H1 (cell line): ENCODE results near the gene CREG2. TPM values are rescaled to one million over a fixed set of nuclear protein-coding genes. Genes with fewer than 3 reads are reported as not detected.

Experiments used
- CTCF ChIA-PET: fragments of 300-600 bp; sonication (Branson Sonifier 250); formaldehyde crosslinking; loops from one replicate; lab custom pipeline; 2021; ENCODE audit not compliant: partially characterized antibody; lab: Charles Lee
- POLR2A ChIA-PET: fragments of 300-600 bp; sonication (Branson Sonifier 250); formaldehyde crosslinking; loops from one replicate; lab custom pipeline; 2021; ENCODE audit warnings: inconsistent platforms; ENCODE audit not compliant: partially characterized antibody; lab: Charles Lee
- DNase-seq, 2 experiments: peaks; one replicate each; pipeline versions ENCODE4 v3.0.0 to v3.0.0-alpha.2; 2010 to 2022; ENCODE audit warnings: low spot score in 2 of 2, low read depth in 1 of 2, mixed read lengths in 1 of 2
- FAIRE-seq: peaks from 2 replicates; lab custom pipeline; 2011; peaks lifted over from hg19 to GRCh38; lab: Jason Lieb, UNC
- H2AFZ ChIP-seq: 2 replicates; pipeline ENCODE4 v1.8.1; 2012; ENCODE audit warnings: low read length, inconsistent platforms
- H2AK5ac ChIP-seq: 2 replicates; pipeline ENCODE4 v1.6.1; 2013; ENCODE audit warnings: low read depth, low read length
- H2BK120ac ChIP-seq: replicated peaks from 2 replicates; pipeline ENCODE3; 2013; ENCODE audit warnings: low read depth, low read length, inconsistent platforms
- H2BK12ac ChIP-seq: 2 replicates; pipeline ENCODE4 v1.6.1; 2013; ENCODE audit warnings: low read depth, low read length
- H2BK15ac ChIP-seq: 2 replicates; pipeline ENCODE4 v1.6.1; 2013; ENCODE audit warnings: low read length
- H2BK20ac ChIP-seq: 2 replicates; pipeline ENCODE4 v1.6.1; 2013; ENCODE audit warnings: low read length
- H2BK5ac ChIP-seq: 2 replicates; pipeline ENCODE4 v1.6.1; 2013; ENCODE audit warnings: low read depth, low read length
- H3K14ac ChIP-seq: 2 replicates; pipeline ENCODE4 v1.6.1; 2013; ENCODE audit warnings: inconsistent platforms; ENCODE audit not compliant: insufficient read length
- H3K18ac ChIP-seq: 2 replicates; pipeline ENCODE4 v1.6.1; 2013; ENCODE audit warnings: low read length; ENCODE audit errors: extremely low read depth
- H3K23ac ChIP-seq: 2 replicates; pipeline ENCODE4 v1.6.1; 2013; ENCODE audit warnings: inconsistent platforms; ENCODE audit not compliant: insufficient read length
- H3K23me2 ChIP-seq: 2 replicates; pipeline ENCODE4 v1.6.1; 2013; ENCODE audit warnings: low read depth, low read length
- H3K27ac ChIP-seq: 2 replicates; pipeline ENCODE4 v1.6.1; 2011; ENCODE audit warnings: low read depth, low read length, inconsistent platforms
- H3K27me3 ChIP-seq, 4 experiments: replicated peaks in 1 of 4; 1 replicate in 1 of 4; 2 replicates in 3 of 4; pipeline versions ENCODE4 v1.6.1 to v1.8.1; 2011 to 2013; ENCODE audit warnings: low read length in 3 of 4, mild to moderate bottlenecking in 3 of 4, inconsistent platforms in 2 of 4, mixed read lengths in 2 of 4, moderate library complexity in 1 of 4; ENCODE audit not compliant: control insufficient read depth in 3 of 4, insufficient read depth in 3 of 4; ENCODE audit errors: extremely low read depth in 1 of 4
- H3K36me3 ChIP-seq, 4 experiments: 2 replicates each; pipeline versions ENCODE4 v1.6.1 to v1.8.1; 2011 to 2013; ENCODE audit warnings: mild to moderate bottlenecking in 4 of 4, low read length in 3 of 4, moderate library complexity in 2 of 4, control low read depth in 1 of 4, inconsistent platforms in 1 of 4; ENCODE audit not compliant: insufficient read depth in 4 of 4, control insufficient read depth in 2 of 4
- H3K4ac ChIP-seq: replicated peaks from 2 replicates; pipeline ENCODE3; 2013; ENCODE audit warnings: low read length, low read depth, mixed read lengths, inconsistent platforms; ENCODE audit not compliant: insufficient read length
- H3K4me1 ChIP-seq, 4 experiments: replicated peaks in 1 of 4; 1 replicate in 1 of 4; 2 replicates in 3 of 4; pipeline versions ENCODE4 v1.6.1 to v1.8.1; 2011 to 2013; ENCODE audit warnings: low read length in 3 of 4, inconsistent platforms in 2 of 4, mixed read lengths in 1 of 4; ENCODE audit not compliant: insufficient read depth in 4 of 4, control insufficient read depth in 3 of 4
- H3K4me2 ChIP-seq, 2 experiments: 2 replicates each; pipeline versions ENCODE4 v1.6.1 to v1.8.1; 2011 to 2013; ENCODE audit warnings: low read depth in 2 of 2, low read length in 2 of 2, control low read depth in 1 of 2, inconsistent platforms in 1 of 2, mild to moderate bottlenecking in 1 of 2; ENCODE audit not compliant: insufficient read depth in 1 of 2
- H3K4me3 ChIP-seq, 4 experiments: fragments of 200-600, 300-600 bp in 1 of 4; sonication (generic), shearing (Covaris generic), sonication (Bioruptor Twin) in 1 of 4; 2 replicates each; pipeline versions ENCODE4 v1.5.1 to v1.8.1; 2011 to 2016; ENCODE audit warnings: low read length in 4 of 4, low read depth in 3 of 4, control low read depth in 2 of 4, inconsistent platforms in 2 of 4, mild to moderate bottlenecking in 2 of 4, mixed read lengths in 1 of 4, moderate library complexity in 1 of 4; ENCODE audit not compliant: insufficient read depth in 2 of 4; ENCODE audit errors: extremely low read depth in 1 of 4
- H3K56ac ChIP-seq: replicated peaks from 2 replicates; pipeline ENCODE3; 2013; ENCODE audit warnings: low read depth, mild to moderate bottlenecking, mixed read lengths, low read length, inconsistent platforms; ENCODE audit not compliant: insufficient read length
- H3K79me1 ChIP-seq: 2 replicates; pipeline ENCODE4 v1.6.1; 2013; ENCODE audit warnings: low read depth, low read length, control low read depth
- H3K79me2 ChIP-seq, 2 experiments: 2 replicates each; pipeline versions ENCODE4 v1.6.1 to v1.8.1; 2012 to 2013; ENCODE audit warnings: low read length in 2 of 2, mild to moderate bottlenecking in 2 of 2, inconsistent platforms in 1 of 2; ENCODE audit not compliant: insufficient read depth in 2 of 2, control insufficient read depth in 1 of 2
- H3K9ac ChIP-seq, 4 experiments: replicated peaks in 1 of 4; 1 replicate in 1 of 4; 2 replicates in 3 of 4; pipeline versions ENCODE4 v1.6.1 to v1.8.1; 2011 to 2013; ENCODE audit warnings: low read depth in 3 of 4, low read length in 3 of 4, control low read depth in 2 of 4, mild to moderate bottlenecking in 2 of 4, moderate library complexity in 2 of 4, inconsistent platforms in 1 of 4; ENCODE audit errors: extremely low read depth in 1 of 4
- H3K9me3 ChIP-seq, 2 experiments: 2 replicates each; pipeline versions ENCODE4 v1.6.1 to v1.8.1; 2012 to 2013; ENCODE audit warnings: mild to moderate bottlenecking in 2 of 2, moderate library complexity in 2 of 2, control low read depth in 1 of 2, inconsistent platforms in 1 of 2, low read depth in 1 of 2, low read length in 1 of 2, mixed read lengths in 1 of 2; ENCODE audit not compliant: insufficient read depth in 2 of 2
- H4K20me1 ChIP-seq, 2 experiments: replicated peaks in 1 of 2; 2 replicates each; pipeline versions ENCODE3 to v1.8.1; 2011 to 2013; ENCODE audit warnings: inconsistent platforms in 2 of 2, low read length in 2 of 2, mild to moderate bottlenecking in 1 of 2; ENCODE audit not compliant: insufficient read depth in 2 of 2, control insufficient read depth in 1 of 2
- H4K5ac ChIP-seq: 2 replicates; pipeline ENCODE4 v1.6.1; 2013; ENCODE audit warnings: low read length, low read depth, mixed read lengths, inconsistent platforms; ENCODE audit not compliant: insufficient read length
- H4K8ac ChIP-seq: 2 replicates; pipeline ENCODE4 v1.8.0; 2013; ENCODE audit warnings: mild to moderate bottlenecking, moderate library complexity, low read length, inconsistent platforms; ENCODE audit not compliant: insufficient read depth; ENCODE audit errors: extremely low read depth
- H4K91ac ChIP-seq: replicated peaks from 2 replicates; pipeline ENCODE3; 2013; ENCODE audit warnings: low read length, mixed read lengths, inconsistent platforms; ENCODE audit not compliant: insufficient read length
- BRCA1 ChIP-seq: IDR thresholded peaks from 2 replicates; pipeline ENCODE4 v1.6.1; 2012; ENCODE audit warnings: low read depth, low read length, improper control_type of control experiment
- CHD2 ChIP-seq: IDR thresholded peaks from 2 replicates; pipeline ENCODE4 v1.6.1; 2012; ENCODE audit warnings: low read length, improper control_type of control experiment
- CTCF ChIP-seq, 3 experiments: IDR thresholded peaks; 1 replicate in 2 of 3; 2 replicates in 1 of 3; pipeline versions ENCODE4 v1.5.1 to v1.6.1; 2011; ENCODE audit warnings: low read length in 3 of 3, mild to moderate bottlenecking in 3 of 3, inconsistent platforms in 2 of 3, low read depth in 1 of 3, moderate library complexity in 1 of 3; ENCODE audit not compliant: insufficient read depth in 1 of 3; ENCODE audit errors: control extremely low read depth in 1 of 3
- GABPA ChIP-seq: IDR thresholded peaks from 2 replicates; pipeline ENCODE4 v1.6.1; 2011; ENCODE audit warnings: mild to moderate bottlenecking, low read length, moderate library complexity, borderline replicate concordance; ENCODE audit not compliant: insufficient read depth
- JUN ChIP-seq: IDR thresholded peaks from 2 replicates; pipeline ENCODE4 v1.6.1; 2011; ENCODE audit warnings: low read depth, mild to moderate bottlenecking, improper control_type of control experiment, low read length
- MAX ChIP-seq: IDR thresholded peaks from 2 replicates; pipeline ENCODE4 v1.6.1; 2012; ENCODE audit warnings: inconsistent platforms
- POU5F1 ChIP-seq: IDR thresholded peaks from 2 replicates; pipeline ENCODE4 v1.6.1; 2011; ENCODE audit warnings: low read depth, mild to moderate bottlenecking, low read length, moderate library complexity
- RXRA ChIP-seq: IDR thresholded peaks from 2 replicates; pipeline ENCODE4 v1.6.1; 2011; ENCODE audit warnings: low read depth, mild to moderate bottlenecking, low read length, moderate library complexity; ENCODE audit not compliant: insufficient read depth
- SIN3A ChIP-seq, 2 experiments: IDR thresholded peaks in 1 of 2; conservative IDR thresholded peaks in 1 of 2; 2 replicates each; pipeline ENCODE4 v1.6.1; 2011 to 2012; ENCODE audit warnings: low read length in 2 of 2, improper control_type of control experiment in 1 of 2, low read depth in 1 of 2, mild to moderate bottlenecking in 1 of 2
- SRF ChIP-seq: IDR thresholded peaks from 2 replicates; pipeline ENCODE4 v1.6.1; 2011; ENCODE audit warnings: mild to moderate bottlenecking, low read depth, low read length, moderate library complexity
- TBP ChIP-seq: IDR thresholded peaks from 2 replicates; pipeline ENCODE4 v1.6.1; 2011; ENCODE audit warnings: low read depth, low read length, improper control_type of control experiment
- WGBS, 2 experiments: shearing (Covaris generic) in 1 of 2; methylation state at CpG; one replicate each; pipeline versions ENCODE4 v1.1.6 to v1.1.7; 2013 to 2015; ENCODE audit warnings: low lambda C conversion rate in 2 of 2, mixed read lengths in 2 of 2, inconsistent platforms in 1 of 2, low coverage in 1 of 2, missing lambda C conversion rate in 1 of 2; ENCODE audit not compliant: insufficient replicate concordance in 2 of 2, insufficient coverage in 1 of 2, insufficient read length in 1 of 2; ENCODE audit errors: extremely low coverage in 1 of 2, missing lambda C conversion rate in 1 of 2; 5-methylcytosine and 5-hydroxymethylcytosine counted together
- polyA plus RNA-seq, 7 experiments: library from polyadenylated mRNA; depleted of rRNA in 3 of 7; stranded (reverse) in 5 of 7; unstranded in 2 of 7; fragments of >200 nt in 5 of 7; fragments of 200-250 nt in 2 of 7; gene quantifications; 1 replicate in 5 of 7; 2 replicates in 1 of 7; 4 replicates in 1 of 7; pipeline versions ENCODE4 v1.2.1 to v1.2.3, GENCODE V29; 2011 to 2013; ENCODE audit warnings: missing spikeins in 2 of 7, mixed read lengths in 2 of 7
- total RNA-seq: library from RNA; stranded (reverse); fragmentation: NEBNext Ultra II Directional; extraction: Animal tissue kit (Norgen Biotek cat#: 25700); gene quantifications from 2 replicates; pipeline ENCODE4 v1.2.1, GENCODE V29; 2021

CREG2 gene
- total and polyA plus RNA-seq, 2 of the 8 experiments (the other 6 are each of a cell fraction or from before 2014, with no cell fraction given), result 2.0 to 2.2 TPM

GRCh38 chr2:101311696-101312017 is 75.6 kb downstream of the CREG2 start:
- no peak for FAIRE-seq
- 0 out of 2 replicates have a peak, but pooled peaks cover 4% of the 10 kb centered on the region for H3K79me1 ChIP-seq
- H3K4ac ChIP-seq, result no peak overlapping the region
- no peak overlapping the region for H3K14ac ChIP-seq
- H3K9me3 ChIP-seq, result no peaks in the 10 kb centered on the region
- ChIA-PET POLR2A (no interaction called here), CTCF (interaction anchor here (1.6 to 3.0 kb wide), 3 partner anchors 21 to 76 kb away, joined by 3 to 7 read pairs (median 6); partner anchors contain the start of gene CREG2)
- no peak overlapping the region for H2BK15ac ChIP-seq
- no peak overlapping the region for H3K4me3 ChIP-seq
- H3K36me3 ChIP-seq, result no peaks in the 10 kb centered on the region
- H2BK120ac ChIP-seq, result no peak overlapping the region
- peaks cover 0 to 9% (median 0%) of the 10 kb centered on the region in 4 experiments; a peak in 3 of 7 replicates for H3K27me3 ChIP-seq
- H2BK20ac ChIP-seq, result no peak overlapping the region
- no peak overlapping the region for H3K4me2 ChIP-seq
- no peak for DNase-seq
- peaks cover 12% of the 10 kb centered on the region; the same call in 1 of the 2 replicates for H3K23me2 ChIP-seq
- H3K4me1 ChIP-seq, result peaks cover 0 to 6% (median 4%) of the 10 kb centered on the region in 4 experiments; a peak in 5 of 7 replicates
- no peak overlapping the region for H2AFZ ChIP-seq
- H3K18ac ChIP-seq, result no peak overlapping the region
- H4K91ac ChIP-seq, result no peak overlapping the region
- no peak overlapping the region for H3K9ac ChIP-seq
- H4K20me1 ChIP-seq, result peaks cover 6 to 7% of the 10 kb centered on the region in 2 experiments
- H4K8ac ChIP-seq, result no peak overlapping the region
- H3K79me2 ChIP-seq, result peaks cover 0 to 18% of the 10 kb centered on the region in 2 experiments; a peak in 2 of 4 replicates
- H4K5ac ChIP-seq, result no peak overlapping the region
- no peak overlapping the region for H3K23ac ChIP-seq
- no peak overlapping the region for H2BK5ac ChIP-seq
- no peak overlapping the region for H2BK12ac ChIP-seq
- 86% methylated on average over 3 of the region's 3 CpGs; no CpG with 5 or more reads in 1 of the 2 experiments for WGBS, 2 experiments
- no peak overlapping the region for H2AK5ac ChIP-seq
- no peak overlapping the region for H3K27ac ChIP-seq
- H3K56ac ChIP-seq, result no peak overlapping the region
- no peak for TF ChIP-seq POU5F1
- TF ChIP-seq GABPA, result no peak
- TF ChIP-seq CHD2, result no peak
- TF ChIP-seq JUN, result no peak
- TF ChIP-seq SIN3A (conservative IDR thresholded peaks at IDR 0.05 in 1 of 2, IDR thresholded peaks at IDR 0.05 in 1 of 2; ENCODE audit: low read depth in 1 of 2, low read length in 2 of 2), result no peak
- TF ChIP-seq BRCA1, result no peak
- no peak for TF ChIP-seq RXRA
- TF ChIP-seq MAX, result no peak
- TF ChIP-seq SRF, result no peak
- TF ChIP-seq CTCF (IDR thresholded peaks at IDR 0.05; ENCODE audit: control extremely low read depth in 1 of 3, insufficient read depth in 1 of 3, low read depth in 1 of 3, low read length in 3 of 3), result no peak
- no peak for TF ChIP-seq TBP
